H1 (cell line): ENCODE data around the gene CEP68. TPM values are rescaled to one million over a fixed set of nuclear protein-coding genes. Genes with fewer than 3 reads are reported as not detected.

ENCODE experiments used
- CTCF ChIA-PET: fragments of 300-600 bp; sonication (Branson Sonifier 250); formaldehyde crosslinking; loops from one replicate; lab custom pipeline; 2021; ENCODE audit not compliant: partially characterized antibody; lab: Charles Lee
- POLR2A ChIA-PET: fragments of 300-600 bp; sonication (Branson Sonifier 250); formaldehyde crosslinking; loops from one replicate; lab custom pipeline; 2021; ENCODE audit warnings: inconsistent platforms; ENCODE audit not compliant: partially characterized antibody; lab: Charles Lee
- DNase-seq, 2 experiments: peaks; one replicate each; pipeline versions ENCODE4 v3.0.0 to v3.0.0-alpha.2; 2010 to 2022; ENCODE audit warnings: low spot score in 2 of 2, low read depth in 1 of 2, mixed read lengths in 1 of 2
- FAIRE-seq: peaks from 2 replicates; lab custom pipeline; 2011; peaks lifted over from hg19 to GRCh38; lab: Jason Lieb, UNC
- H2AFZ ChIP-seq: 2 replicates; pipeline ENCODE4 v1.8.1; 2012; ENCODE audit warnings: low read length, inconsistent platforms
- H2AK5ac ChIP-seq: 2 replicates; pipeline ENCODE4 v1.6.1; 2013; ENCODE audit warnings: low read depth, low read length
- H2BK120ac ChIP-seq: replicated peaks from 2 replicates; pipeline ENCODE3; 2013; ENCODE audit warnings: low read depth, low read length, inconsistent platforms
- H2BK12ac ChIP-seq: 2 replicates; pipeline ENCODE4 v1.6.1; 2013; ENCODE audit warnings: low read depth, low read length
- H2BK15ac ChIP-seq: 2 replicates; pipeline ENCODE4 v1.6.1; 2013; ENCODE audit warnings: low read length
- H2BK20ac ChIP-seq: 2 replicates; pipeline ENCODE4 v1.6.1; 2013; ENCODE audit warnings: low read length
- H2BK5ac ChIP-seq: 2 replicates; pipeline ENCODE4 v1.6.1; 2013; ENCODE audit warnings: low read depth, low read length
- H3K14ac ChIP-seq: 2 replicates; pipeline ENCODE4 v1.6.1; 2013; ENCODE audit warnings: inconsistent platforms; ENCODE audit not compliant: insufficient read length
- H3K18ac ChIP-seq: 2 replicates; pipeline ENCODE4 v1.6.1; 2013; ENCODE audit warnings: low read length; ENCODE audit errors: extremely low read depth
- H3K23ac ChIP-seq: 2 replicates; pipeline ENCODE4 v1.6.1; 2013; ENCODE audit warnings: inconsistent platforms; ENCODE audit not compliant: insufficient read length
- H3K23me2 ChIP-seq: 2 replicates; pipeline ENCODE4 v1.6.1; 2013; ENCODE audit warnings: low read depth, low read length
- H3K27ac ChIP-seq: 2 replicates; pipeline ENCODE4 v1.6.1; 2011; ENCODE audit warnings: low read depth, low read length, inconsistent platforms
- H3K27me3 ChIP-seq, 4 experiments: replicated peaks in 1 of 4; 1 replicate in 1 of 4; 2 replicates in 3 of 4; pipeline versions ENCODE4 v1.6.1 to v1.8.1; 2011 to 2013; ENCODE audit warnings: low read length in 3 of 4, mild to moderate bottlenecking in 3 of 4, inconsistent platforms in 2 of 4, mixed read lengths in 2 of 4, moderate library complexity in 1 of 4; ENCODE audit not compliant: control insufficient read depth in 3 of 4, insufficient read depth in 3 of 4; ENCODE audit errors: extremely low read depth in 1 of 4
- H3K36me3 ChIP-seq, 4 experiments: 2 replicates each; pipeline versions ENCODE4 v1.6.1 to v1.8.1; 2011 to 2013; ENCODE audit warnings: mild to moderate bottlenecking in 4 of 4, low read length in 3 of 4, moderate library complexity in 2 of 4, control low read depth in 1 of 4, inconsistent platforms in 1 of 4; ENCODE audit not compliant: insufficient read depth in 4 of 4, control insufficient read depth in 2 of 4
- H3K4ac ChIP-seq: replicated peaks from 2 replicates; pipeline ENCODE3; 2013; ENCODE audit warnings: low read length, low read depth, mixed read lengths, inconsistent platforms; ENCODE audit not compliant: insufficient read length
- H3K4me1 ChIP-seq, 4 experiments: replicated peaks in 1 of 4; 1 replicate in 1 of 4; 2 replicates in 3 of 4; pipeline versions ENCODE4 v1.6.1 to v1.8.1; 2011 to 2013; ENCODE audit warnings: low read length in 3 of 4, inconsistent platforms in 2 of 4, mixed read lengths in 1 of 4; ENCODE audit not compliant: insufficient read depth in 4 of 4, control insufficient read depth in 3 of 4
- H3K4me2 ChIP-seq, 2 experiments: 2 replicates each; pipeline versions ENCODE4 v1.6.1 to v1.8.1; 2011 to 2013; ENCODE audit warnings: low read depth in 2 of 2, low read length in 2 of 2, control low read depth in 1 of 2, inconsistent platforms in 1 of 2, mild to moderate bottlenecking in 1 of 2; ENCODE audit not compliant: insufficient read depth in 1 of 2
- H3K4me3 ChIP-seq, 4 experiments: fragments of 200-600, 300-600 bp in 1 of 4; sonication (generic), shearing (Covaris generic), sonication (Bioruptor Twin) in 1 of 4; 2 replicates each; pipeline versions ENCODE4 v1.5.1 to v1.8.1; 2011 to 2016; ENCODE audit warnings: low read length in 4 of 4, low read depth in 3 of 4, control low read depth in 2 of 4, inconsistent platforms in 2 of 4, mild to moderate bottlenecking in 2 of 4, mixed read lengths in 1 of 4, moderate library complexity in 1 of 4; ENCODE audit not compliant: insufficient read depth in 2 of 4; ENCODE audit errors: extremely low read depth in 1 of 4
- H3K56ac ChIP-seq: replicated peaks from 2 replicates; pipeline ENCODE3; 2013; ENCODE audit warnings: low read depth, mild to moderate bottlenecking, mixed read lengths, low read length, inconsistent platforms; ENCODE audit not compliant: insufficient read length
- H3K79me1 ChIP-seq: 2 replicates; pipeline ENCODE4 v1.6.1; 2013; ENCODE audit warnings: low read depth, low read length, control low read depth
- H3K79me2 ChIP-seq, 2 experiments: 2 replicates each; pipeline versions ENCODE4 v1.6.1 to v1.8.1; 2012 to 2013; ENCODE audit warnings: low read length in 2 of 2, mild to moderate bottlenecking in 2 of 2, inconsistent platforms in 1 of 2; ENCODE audit not compliant: insufficient read depth in 2 of 2, control insufficient read depth in 1 of 2
- H3K9ac ChIP-seq, 4 experiments: replicated peaks in 1 of 4; 1 replicate in 1 of 4; 2 replicates in 3 of 4; pipeline versions ENCODE4 v1.6.1 to v1.8.1; 2011 to 2013; ENCODE audit warnings: low read depth in 3 of 4, low read length in 3 of 4, control low read depth in 2 of 4, mild to moderate bottlenecking in 2 of 4, moderate library complexity in 2 of 4, inconsistent platforms in 1 of 4; ENCODE audit errors: extremely low read depth in 1 of 4
- H3K9me3 ChIP-seq, 2 experiments: 2 replicates each; pipeline versions ENCODE4 v1.6.1 to v1.8.1; 2012 to 2013; ENCODE audit warnings: mild to moderate bottlenecking in 2 of 2, moderate library complexity in 2 of 2, control low read depth in 1 of 2, inconsistent platforms in 1 of 2, low read depth in 1 of 2, low read length in 1 of 2, mixed read lengths in 1 of 2; ENCODE audit not compliant: insufficient read depth in 2 of 2
- H4K20me1 ChIP-seq, 2 experiments: replicated peaks in 1 of 2; 2 replicates each; pipeline versions ENCODE3 to v1.8.1; 2011 to 2013; ENCODE audit warnings: inconsistent platforms in 2 of 2, low read length in 2 of 2, mild to moderate bottlenecking in 1 of 2; ENCODE audit not compliant: insufficient read depth in 2 of 2, control insufficient read depth in 1 of 2
- H4K5ac ChIP-seq: 2 replicates; pipeline ENCODE4 v1.6.1; 2013; ENCODE audit warnings: low read length, low read depth, mixed read lengths, inconsistent platforms; ENCODE audit not compliant: insufficient read length
- H4K8ac ChIP-seq: 2 replicates; pipeline ENCODE4 v1.8.0; 2013; ENCODE audit warnings: mild to moderate bottlenecking, moderate library complexity, low read length, inconsistent platforms; ENCODE audit not compliant: insufficient read depth; ENCODE audit errors: extremely low read depth
- H4K91ac ChIP-seq: replicated peaks from 2 replicates; pipeline ENCODE3; 2013; ENCODE audit warnings: low read length, mixed read lengths, inconsistent platforms; ENCODE audit not compliant: insufficient read length
- TEAD4 ChIP-seq: IDR thresholded peaks from 2 replicates; pipeline ENCODE4 v1.6.1; 2012; ENCODE audit warnings: low read depth, low read length, inconsistent platforms, mixed read lengths
- WGBS, 2 experiments: shearing (Covaris generic) in 1 of 2; methylation state at CpG; one replicate each; pipeline versions ENCODE4 v1.1.6 to v1.1.7; 2013 to 2015; ENCODE audit warnings: low lambda C conversion rate in 2 of 2, mixed read lengths in 2 of 2, inconsistent platforms in 1 of 2, low coverage in 1 of 2, missing lambda C conversion rate in 1 of 2; ENCODE audit not compliant: insufficient replicate concordance in 2 of 2, insufficient coverage in 1 of 2, insufficient read length in 1 of 2; ENCODE audit errors: extremely low coverage in 1 of 2, missing lambda C conversion rate in 1 of 2; 5-methylcytosine and 5-hydroxymethylcytosine counted together
- polyA plus RNA-seq, 7 experiments: library from polyadenylated mRNA; depleted of rRNA in 3 of 7; stranded (reverse) in 5 of 7; unstranded in 2 of 7; fragments of >200 nt in 5 of 7; fragments of 200-250 nt in 2 of 7; gene quantifications; 1 replicate in 5 of 7; 2 replicates in 1 of 7; 4 replicates in 1 of 7; pipeline versions ENCODE4 v1.2.1 to v1.2.3, GENCODE V29; 2011 to 2013; ENCODE audit warnings: missing spikeins in 2 of 7, mixed read lengths in 2 of 7
- total RNA-seq: library from RNA; stranded (reverse); fragmentation: NEBNext Ultra II Directional; extraction: Animal tissue kit (Norgen Biotek cat#: 25700); gene quantifications from 2 replicates; pipeline ENCODE4 v1.2.1, GENCODE V29; 2021

Gene CEP68
- total and polyA plus RNA-seq, 2 of the 8 experiments (the other 6 are each of a cell fraction or from before 2014, with no cell fraction given): 23.2 to 24.7 TPM

DNA sequence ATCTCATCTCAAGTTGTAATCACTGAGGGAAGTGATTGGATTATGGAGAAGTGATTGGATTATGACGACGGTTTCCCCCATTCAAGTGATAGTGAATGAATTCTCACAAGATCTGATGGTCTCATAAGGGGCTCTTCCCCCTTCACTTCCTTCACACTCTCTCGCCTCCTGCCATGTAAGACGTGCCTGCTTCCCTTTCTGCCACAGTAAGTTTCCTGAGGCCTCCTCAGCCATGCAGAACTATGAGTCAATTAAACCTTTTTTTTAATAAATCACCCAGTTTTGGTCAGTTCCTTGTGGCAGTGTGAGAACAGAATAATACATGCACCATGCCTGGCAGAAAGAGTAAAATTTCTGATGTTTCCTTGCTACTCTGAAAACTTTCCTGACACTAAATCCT, 36.6 kb downstream of the CEP68 start:
- no peaks in the 10 kb centered on the region for H3K4me1 ChIP-seq
- peaks cover 0 to 7% of the 10 kb centered on the region in 2 experiments; a peak in 1 of 4 replicates for H3K79me2 ChIP-seq
- H4K20me1 ChIP-seq: peaks cover 2 to 5% of the 10 kb centered on the region in 2 experiments
- H2AK5ac ChIP-seq: no peak overlapping the region
- 95% methylated on average over 4 of the region's 4 CpGs; no CpG with 5 or more reads in 1 of the 2 experiments for WGBS, 2 experiments
- H3K79me1 ChIP-seq: no peaks in the 10 kb centered on the region
- no peak overlapping the region for H3K18ac ChIP-seq
- H2BK5ac ChIP-seq: no peak overlapping the region
- H3K56ac ChIP-seq: no peak overlapping the region
- H3K36me3 ChIP-seq: peaks cover 2 to 41% (median 11%) of the 10 kb centered on the region in 4 experiments; a peak in 5 of 8 replicates
- H2AFZ ChIP-seq: no peak overlapping the region
- no peak overlapping the region for H3K4me2 ChIP-seq
- no peak overlapping the region for H3K4me3 ChIP-seq
- FAIRE-seq (no peak), DNase-seq (no peak)
- ChIA-PET CTCF (interaction anchor here (1.0 kb wide), 1 partner anchor 23 kb away, joined by 4 read pairs; no protein-coding TSS in a partner anchor), POLR2A (interaction anchor here (1.1 to 1.6 kb wide), 2 partner anchors 9 to 12 kb away, joined by 4 to 6 read pairs; no protein-coding TSS in a partner anchor)
- H3K27ac ChIP-seq: no peak overlapping the region
- H3K23me2 ChIP-seq: no peaks in the 10 kb centered on the region
- no peak overlapping the region for H4K91ac ChIP-seq
- no peak overlapping the region for H4K5ac ChIP-seq
- H3K27me3 ChIP-seq: no peaks in the 10 kb centered on the region
- no peak for TF ChIP-seq TEAD4
- no peak overlapping the region for H2BK12ac ChIP-seq
- H3K23ac ChIP-seq: no peak overlapping the region
- H3K9me3 ChIP-seq: no peaks in the 10 kb centered on the region
- no peak overlapping the region for H4K8ac ChIP-seq
- no peak overlapping the region for H2BK120ac ChIP-seq
- no peak overlapping the region for H3K9ac ChIP-seq
- no peak overlapping the region for H2BK20ac ChIP-seq
- no peak overlapping the region for H3K14ac ChIP-seq
- no peak overlapping the region for H3K4ac ChIP-seq
- H2BK15ac ChIP-seq: no peak overlapping the region
